HG03159 (cell line): ENCODE measurements around the gene ARMH3.

Source experiments
- ATAC-seq: cut with Tn5 transposase; IDR thresholded peaks from one replicate; pipeline ENCODE4 v1.9.1; 2021; ENCODE audit warnings: mild to moderate bottlenecking, moderate library complexity; ENCODE audit not compliant: unreplicated experiment

ARMH3 gene

DNA sequence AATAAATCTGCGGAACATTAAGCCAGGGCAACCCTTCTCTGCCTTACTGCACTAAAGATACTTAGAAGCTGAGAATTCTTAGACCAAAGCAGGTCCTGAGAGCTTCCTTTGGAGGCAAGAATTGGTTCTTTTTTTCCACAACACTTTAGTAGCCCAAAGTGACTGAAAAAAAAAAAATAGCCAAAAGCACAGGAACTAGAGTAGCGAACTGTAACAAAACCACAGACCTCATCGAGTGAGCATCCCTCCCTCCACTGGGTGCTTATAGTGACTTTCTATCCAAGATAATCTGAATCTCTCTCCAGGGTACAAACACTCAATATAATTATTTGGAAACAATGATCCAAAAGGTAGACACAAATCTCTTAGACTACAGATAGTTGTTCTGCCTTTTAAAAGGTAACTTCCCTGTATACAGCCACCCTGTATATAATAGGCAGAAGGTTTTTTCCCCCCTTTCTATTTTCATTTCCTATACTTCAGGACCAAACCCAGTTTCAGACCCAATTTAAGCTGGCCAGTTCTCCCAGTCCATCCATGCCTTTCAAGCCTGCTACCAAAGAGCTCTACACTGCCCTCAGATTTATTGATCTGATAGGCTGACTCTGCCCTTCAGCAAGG is 180.8 kb downstream of the ARMH3 start:
- ATAC-seq: no peak

DNA sequence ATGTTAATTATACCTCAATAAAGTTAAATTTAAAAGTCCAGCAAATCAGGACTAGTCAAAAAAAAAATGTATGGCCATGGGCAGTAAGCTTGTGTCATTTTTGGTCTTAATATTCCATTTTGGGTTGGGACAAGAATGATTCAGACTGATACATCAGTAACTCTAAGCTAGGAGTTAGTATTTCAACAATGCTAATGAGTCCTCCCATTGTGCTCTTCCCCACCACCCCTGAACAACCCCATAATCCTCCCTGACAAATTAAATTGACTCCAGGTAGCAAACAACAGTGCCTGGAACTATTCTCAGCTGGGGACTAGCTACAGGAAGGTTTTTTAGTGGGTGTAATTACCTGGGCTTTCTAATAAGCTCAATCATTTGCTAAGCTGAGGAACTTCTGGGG is 181.7 kb downstream of the ARMH3 start:
- no peak for ATAC-seq

DNA sequence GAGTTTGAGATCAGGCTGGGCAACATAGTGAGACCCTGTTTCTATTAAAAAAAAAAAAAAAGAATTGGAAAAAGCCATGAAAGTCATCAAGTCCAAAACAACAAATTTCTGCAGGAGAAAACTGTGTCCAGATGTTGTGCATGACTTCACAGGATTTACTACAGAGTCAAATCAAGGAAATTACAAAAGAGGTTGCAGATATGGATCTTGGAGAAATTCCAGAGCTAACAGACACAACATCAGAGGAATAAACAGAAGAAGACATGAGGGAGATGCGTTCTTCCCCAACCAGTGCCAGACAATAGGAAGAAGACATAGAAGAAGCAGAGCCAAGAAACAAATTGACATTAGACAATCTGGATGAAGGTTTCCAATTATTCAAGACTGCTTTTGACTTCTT is 188.0 kb downstream of the ARMH3 start:
- ATAC-seq: no peak

- ATAC-seq: peak; percentile 44
Measured at GRCh38 chr10:101859530-101859929, 196.4 kb downstream of the ARMH3 start.

DNA sequence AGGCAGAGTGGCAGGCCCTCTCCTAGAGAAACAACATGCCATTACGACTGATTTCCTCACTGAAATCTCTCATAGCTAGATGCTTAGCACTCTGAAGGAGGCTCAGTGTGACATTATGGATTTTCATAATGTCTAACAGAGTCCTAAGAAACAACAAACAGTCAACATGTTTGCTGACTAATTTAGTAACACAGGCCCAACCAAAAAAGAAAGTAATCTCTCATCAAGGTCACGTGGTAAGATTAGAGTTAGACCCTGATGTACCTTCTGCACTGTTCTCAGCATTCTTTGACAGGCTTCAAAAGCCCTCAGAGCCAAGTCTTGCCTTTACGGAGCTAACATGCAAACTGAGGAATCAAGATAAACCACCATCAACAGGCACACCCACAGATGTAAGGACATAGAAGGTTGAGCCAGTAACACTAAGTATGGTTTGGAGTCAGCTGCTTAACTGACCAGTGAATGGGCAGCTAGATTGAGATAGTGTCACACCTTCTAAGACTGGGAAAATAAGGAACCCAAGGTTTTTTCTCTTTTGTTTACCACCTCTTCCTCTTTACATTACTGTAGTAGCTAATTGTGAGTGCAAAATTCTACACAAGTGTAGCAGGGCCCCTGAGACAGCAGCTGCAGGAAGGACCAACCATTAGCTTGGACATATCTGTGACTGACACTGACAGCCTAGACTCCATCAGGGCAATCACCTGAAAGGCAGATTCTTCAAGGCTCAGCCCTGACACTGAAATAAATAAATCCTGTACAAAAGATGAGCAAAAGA is 197.1 kb downstream of the ARMH3 start:
- ATAC-seq: peak; percentile 75

DNA sequence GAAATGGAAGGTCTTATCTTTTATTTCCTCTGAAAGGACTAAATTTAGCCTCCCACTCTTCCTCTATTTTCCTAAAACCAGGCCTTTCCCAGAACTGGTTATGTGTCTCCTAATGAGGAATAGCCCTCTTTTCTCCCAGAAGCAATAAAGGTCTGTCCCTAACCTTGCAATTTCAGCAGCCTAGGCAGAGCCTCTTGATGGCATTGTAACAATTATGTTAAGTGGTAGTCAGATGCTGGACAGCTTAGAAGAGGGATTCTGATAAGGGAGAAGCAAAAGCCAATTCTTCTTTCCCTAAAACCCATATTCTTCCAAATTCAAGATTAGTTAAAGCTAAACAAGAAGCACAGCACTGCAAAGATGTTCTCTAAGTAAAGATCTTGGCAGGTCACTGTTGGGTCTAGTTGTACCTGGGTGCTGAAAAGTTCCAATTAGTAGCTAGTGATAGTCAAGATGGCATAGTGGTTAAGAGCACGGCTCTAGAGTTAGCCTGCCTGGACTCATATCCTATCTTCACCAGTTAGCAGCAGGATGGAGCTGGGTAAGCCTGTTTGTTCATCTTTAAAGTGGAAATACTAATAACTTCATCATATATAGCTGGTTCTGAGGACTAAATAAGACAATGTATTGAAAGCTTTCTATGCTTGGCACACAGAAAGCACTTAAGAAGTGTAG is 198.0 kb downstream of the ARMH3 start:
- no peak for ATAC-seq

DNA sequence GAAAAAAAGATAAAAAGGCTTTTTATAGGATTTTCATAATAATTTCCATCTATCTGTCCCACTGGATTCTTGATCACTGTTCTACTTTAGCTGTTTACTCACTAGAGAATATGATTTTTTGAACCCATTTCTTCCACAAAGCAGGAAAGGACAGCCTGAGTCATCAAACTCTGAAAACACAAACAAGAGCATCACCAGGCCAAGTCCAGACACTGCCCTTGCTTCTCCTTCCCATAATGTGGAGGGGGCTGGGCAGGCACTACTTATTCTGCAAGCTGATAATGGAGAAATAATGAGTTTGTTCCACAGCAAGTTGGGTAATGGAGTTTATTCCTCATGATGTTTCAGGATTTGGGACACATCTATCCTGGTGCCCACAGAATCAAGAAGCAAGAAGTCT is 199.3 kb downstream of the ARMH3 start:
- no peak for ATAC-seq

DNA sequence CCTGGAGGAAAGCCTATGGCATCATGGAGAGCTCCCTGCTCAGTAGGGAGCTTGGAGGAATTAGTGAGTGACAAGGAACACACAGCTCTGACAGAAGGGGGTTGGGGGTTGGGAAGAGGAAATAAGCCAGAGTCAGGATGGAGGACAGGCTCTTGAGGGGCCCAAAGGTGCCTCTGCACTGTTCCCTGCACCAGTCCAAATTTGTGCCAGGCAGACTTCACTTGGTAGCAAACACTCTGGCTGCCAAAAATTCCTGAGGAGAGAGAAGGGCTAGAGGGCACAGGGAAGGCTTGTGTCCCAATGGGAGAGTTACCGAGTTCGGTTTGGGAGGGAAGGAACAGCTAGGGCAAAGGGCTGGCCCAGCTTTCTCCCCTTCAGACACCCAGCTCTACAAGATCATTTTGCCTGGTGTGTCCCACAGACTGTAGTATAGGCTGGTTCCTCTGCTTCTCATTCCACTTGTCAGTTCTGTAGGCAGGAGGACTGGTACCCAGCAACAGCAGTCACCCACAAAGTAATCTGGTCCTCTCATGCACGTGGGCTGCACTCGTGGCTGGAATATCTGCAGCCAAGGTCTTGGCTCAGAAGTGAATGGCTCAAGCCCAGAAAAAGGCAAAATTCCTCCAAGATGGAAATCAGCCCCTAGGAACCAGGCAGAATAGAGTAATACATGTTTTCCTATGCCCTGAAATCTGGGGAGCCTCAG is 204.4 kb downstream of the ARMH3 start:
- no peak for ATAC-seq

DNA sequence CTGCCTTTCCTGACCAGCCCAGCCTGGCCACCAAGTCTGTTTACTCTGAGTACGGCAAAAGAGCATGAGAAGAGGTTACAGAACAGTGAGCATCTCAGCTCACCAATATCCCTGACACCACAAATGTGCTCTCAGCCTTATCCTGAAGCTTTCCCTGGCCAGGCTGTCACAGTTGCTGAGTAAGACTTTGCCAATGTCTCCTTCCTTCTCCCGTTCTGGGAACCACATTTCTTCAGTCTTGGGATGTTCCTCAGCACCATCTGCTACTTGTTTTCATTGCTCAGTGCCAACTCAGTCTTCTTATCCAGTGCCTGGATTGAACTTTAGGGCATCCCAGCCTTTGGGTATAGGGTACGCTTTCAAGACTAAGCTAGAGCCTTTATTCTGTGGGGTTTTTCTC is 205.2 kb downstream of the ARMH3 start:
- no peak for ATAC-seq

DNA sequence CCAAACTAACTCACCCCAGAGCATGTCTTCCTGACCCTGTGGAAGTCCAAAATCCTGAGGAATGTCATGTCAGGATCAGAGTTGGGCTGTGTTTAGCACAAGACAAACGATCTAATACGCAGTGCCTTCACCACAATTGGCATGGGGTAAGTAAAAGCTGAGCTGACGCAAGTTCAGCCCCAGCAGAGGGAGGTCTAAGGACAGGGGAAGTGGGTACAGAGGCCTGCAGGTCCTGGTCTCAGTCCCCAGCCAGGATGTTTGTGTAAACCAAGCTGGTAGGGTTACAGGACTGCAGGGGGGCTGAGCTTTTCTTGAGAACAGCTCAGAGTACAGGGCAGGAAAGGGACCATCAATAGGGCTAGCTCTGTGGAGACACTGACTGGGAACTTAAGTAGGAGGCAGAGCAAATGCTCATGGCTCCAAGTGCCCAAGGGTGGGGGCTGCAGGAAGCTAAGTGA is 207.1 kb downstream of the ARMH3 start:
- no peak for ATAC-seq

GRCh38 chr10:101848408-101848807 is 207.6 kb downstream of the ARMH3 start:
- no peak for ATAC-seq

DNA sequence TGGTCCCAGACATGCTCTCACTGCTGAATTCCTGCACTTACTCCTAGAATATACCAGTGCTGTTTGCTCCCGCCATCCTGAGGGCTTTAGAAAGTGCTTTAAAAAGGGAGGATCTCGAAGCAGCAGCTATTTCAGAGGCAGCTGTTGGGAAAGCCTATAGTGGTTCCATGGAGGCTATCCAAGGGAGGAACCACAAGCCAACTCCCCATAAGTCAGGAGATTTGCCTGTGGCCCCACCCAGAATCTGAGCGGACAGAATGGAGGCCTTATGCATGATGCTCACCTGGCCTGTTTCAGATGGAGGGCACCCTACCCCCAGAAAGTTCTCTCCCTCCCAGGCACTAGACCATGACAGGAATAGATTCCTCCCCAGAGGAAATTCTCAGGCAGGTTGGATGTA is 210.1 kb downstream of the ARMH3 start:
- ATAC-seq: no peak

- ATAC-seq: no peak
Measured at GRCh38 chr10:101843032-101844021, 212.6 kb downstream of the ARMH3 start, which contains the start of gene KCNIP2. TSS of gene KCNIP2 (minus strand) at chr10:101843800. CDS start at chr10:101843568, 232 bp downstream.

GRCh38 chr10:101841826-101842225 is 214.1 kb downstream of the ARMH3 start:
- no peak for ATAC-seq

GRCh38 chr10:101840741-101841453 is 215.1 kb downstream of the ARMH3 start:
- ATAC-seq: peak; percentile 57

GRCh38 chr10:101840102-101840684 is 215.8 kb downstream of the ARMH3 start:
- ATAC-seq: no peak

DNA sequence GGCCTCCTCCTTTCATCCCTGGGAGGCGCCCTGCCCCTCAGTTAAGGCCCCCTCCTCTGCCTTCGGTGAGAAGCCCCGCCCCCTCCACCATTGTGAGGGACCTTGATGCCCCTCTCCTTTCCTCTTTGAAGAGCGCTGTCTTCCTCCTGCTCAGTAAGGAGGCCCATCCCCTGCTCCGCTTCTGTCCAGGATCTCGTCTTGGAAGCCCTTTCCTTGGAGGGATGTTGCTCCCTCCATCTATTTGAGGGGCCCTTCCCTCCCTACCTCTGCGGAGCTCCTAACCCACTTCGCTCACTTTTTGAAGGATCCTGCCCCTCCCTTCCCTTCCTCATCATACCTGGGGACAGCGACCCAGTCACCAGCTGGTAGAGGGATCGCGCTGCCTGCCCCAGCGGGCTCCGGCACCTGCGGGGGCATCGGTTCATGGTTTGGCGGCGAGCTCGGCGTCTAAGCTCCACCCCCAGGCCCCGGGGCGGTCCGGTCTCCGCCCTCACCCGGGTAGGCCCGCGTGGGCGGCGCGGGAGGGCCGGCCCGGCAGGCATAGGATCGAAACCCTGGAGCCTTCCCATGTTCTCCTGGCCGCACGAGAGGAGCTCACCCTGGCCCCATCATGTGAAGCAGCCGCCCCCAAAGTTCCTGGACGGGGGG is 216.4 kb downstream of the ARMH3 start:
- no peak for ATAC-seq

- no peak for ATAC-seq
Measured at GRCh38 chr10:101839002-101839401, 217.0 kb downstream of the ARMH3 start.
